Hepatocyte (in vitro differentiated cells): ENCODE results near the gene RPUSD4.

Experiments used
- CTCF ChIP-seq: fragments of 200-600 bp; sonication (generic); IDR thresholded peaks from 2 replicates; pipeline ENCODE4 v1.5.1; 2016; ENCODE audit warnings: antibody characterized with exemption, mild to moderate bottlenecking; ENCODE audit not compliant: poor library complexity
- EZH2 ChIP-seq: fragments of 200-600 bp; sonication (generic); IDR thresholded peaks from 2 replicates; pipeline ENCODE4 v1.6.1; 2016; ENCODE audit warnings: antibody characterized with exemption, mild to moderate bottlenecking, borderline replicate concordance
- EZH2phosphoT487 ChIP-seq: fragments of 200-600 bp; sonication (generic); IDR thresholded peaks from one replicate; pipeline ENCODE4 v1.6.1; 2018; ENCODE audit warnings: antibody characterized with exemption, mild to moderate bottlenecking, low read depth, moderate library complexity; ENCODE audit not compliant: unreplicated experiment, severe bottlenecking

- no peak for TF ChIP-seq CTCF
- no peak for TF ChIP-seq EZH2phosphoT487
- TF ChIP-seq EZH2 = no peak
These were observed 46.3 kb upstream of the RPUSD4 start for GRCh38 chr11:126257764-126258163.
